Psoas muscle (tissue), 8 donors: Measurements from ENCODE around the gene ZNF554. TPM values are rescaled to one million over a fixed set of nuclear protein-coding genes. Genes with fewer than 3 reads are reported as not detected.
"Not testable (repeated sequence)": the region's sequence is repeated elsewhere in the genome, so short reads cannot be mapped to it uniquely, and the experiment has no call there.

Experiments used
- ATAC-seq, 4 donors: fragments of 200-7000 bp; cut with Tn5 transposase; one replicate each; pipeline ENCODE4 v1.9.1; 2020; ENCODE audit warnings: moderate library complexity in 3 of 4, mild to moderate bottlenecking in 2 of 4
- DNase-seq, 2 donors: peaks; one replicate each; pipeline ENCODE4 v3.0.0-alpha.2; 2020
- H3K27ac ChIP-seq: fragments of 200-600 bp; one replicate; pipeline ENCODE4 v1.8.0; 2022
- H3K27me3 ChIP-seq, 3 donors: fragments of 200-600 bp in 1 of 3; one replicate each; pipeline versions ENCODE4 v1.6.1 to v1.8.0; 2013 to 2022; ENCODE audit warnings: low read length in 2 of 3, mild to moderate bottlenecking in 2 of 3, moderate library complexity in 1 of 3; ENCODE audit not compliant: insufficient read depth in 3 of 3
- H3K36me3 ChIP-seq, 2 donors: fragments of 200-600 bp in 1 of 2; one replicate each; pipeline versions ENCODE4 v1.6.1 to v1.8.0; 2013 to 2022; ENCODE audit warnings: low read depth in 1 of 2, mild to moderate bottlenecking in 1 of 2, moderate library complexity in 1 of 2; ENCODE audit not compliant: insufficient read depth in 1 of 2
- H3K4me1 ChIP-seq: fragments of 200-600 bp; one replicate; pipeline ENCODE4 v1.8.0; 2022
- H3K4me3 ChIP-seq: fragments of 200-600 bp; one replicate; pipeline ENCODE4 v1.8.0; 2022; ENCODE audit warnings: mild to moderate bottlenecking
- H3K9me3 ChIP-seq: fragments of 200-600 bp; one replicate; pipeline ENCODE4 v1.8.0; 2022
- WGBS, 3 donors: extraction: QIAGEN DNeasy Blood & Tissue Kit; methylation state at CpG; one replicate each; pipeline versions ENCODE4 v1.1.6 to v1.1.7; 2013; 5-methylcytosine and 5-hydroxymethylcytosine counted together
- intact Hi-C, 2 donors: fragments of 100-400 bp; cut with DNase I; formaldehyde crosslinking; loops; one replicate each; pipeline versions ENCODE4 v1.11.0 to v1.14.2; 2022
- polyA plus RNA-seq, 3 donors: library from polyadenylated mRNA; stranded (reverse); fragments of 200-250 nt; gene quantifications; one replicate each; pipeline ENCODE4 v1.2.3, GENCODE V29; 2013
- total RNA-seq, 4 donors: library from RNA; stranded (reverse); fragmentation: NEBNext Ultra II Directional in 2 of 4; extraction: Animal tissue kit (Norgen Biotek cat#: 25700) in 2 of 4; gene quantifications; one replicate each; pipeline versions ENCODE4 v1.2.1 to v1.2.4, GENCODE V29; 2021 to 2023
- TF ChIP-seq, protein P1 (sequence below): fragments of 200-600 bp; IDR thresholded peaks from one replicate; pipeline ENCODE4 v1.8.0; 2022; ENCODE audit warnings: antibody characterized with exemption
- donor health status: healthy with polysubstance abuse.
- donor health status: DM: no; HTN: no; CAD: no; lungs with moderate emphysema.
- donor health status: Bipolar disorder and iron deficiency.
- donor health status: healthy.
- donor health status: DM: yes; HTN: yes; CAD: no.
- donor health status: DM: no; HTN: no; CAD: no.
- donor health status: DM: no; HTN: no; CAD: no.
- donor health status: DM: yes; HTN: yes; CAD: no.

The ZNF554 gene
- total and polyA plus RNA-seq, 7 donors = 1.8 to 6.5 (median 4.0) TPM

DNA sequence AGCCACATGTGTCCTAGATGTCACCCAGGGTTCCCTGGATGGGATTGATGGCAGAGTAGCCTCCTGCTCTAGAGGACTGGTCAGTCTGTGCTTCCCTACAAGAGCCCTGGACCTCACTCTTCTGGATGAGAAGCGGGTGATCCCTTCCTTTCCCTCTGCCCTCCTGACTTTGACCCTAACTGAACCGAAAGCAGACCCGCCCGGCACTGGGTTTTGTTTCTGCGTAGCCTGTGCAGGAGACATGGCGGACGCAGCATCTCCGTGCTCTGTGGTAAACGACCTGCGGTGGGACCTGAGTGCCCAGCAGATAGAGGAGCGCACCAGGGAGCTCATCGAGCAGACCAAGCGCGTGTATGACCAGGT is 29.5 kb upstream of the ZNF554 start:
- ATAC-seq = no peak
- TF ChIP-seq, protein P1, sequence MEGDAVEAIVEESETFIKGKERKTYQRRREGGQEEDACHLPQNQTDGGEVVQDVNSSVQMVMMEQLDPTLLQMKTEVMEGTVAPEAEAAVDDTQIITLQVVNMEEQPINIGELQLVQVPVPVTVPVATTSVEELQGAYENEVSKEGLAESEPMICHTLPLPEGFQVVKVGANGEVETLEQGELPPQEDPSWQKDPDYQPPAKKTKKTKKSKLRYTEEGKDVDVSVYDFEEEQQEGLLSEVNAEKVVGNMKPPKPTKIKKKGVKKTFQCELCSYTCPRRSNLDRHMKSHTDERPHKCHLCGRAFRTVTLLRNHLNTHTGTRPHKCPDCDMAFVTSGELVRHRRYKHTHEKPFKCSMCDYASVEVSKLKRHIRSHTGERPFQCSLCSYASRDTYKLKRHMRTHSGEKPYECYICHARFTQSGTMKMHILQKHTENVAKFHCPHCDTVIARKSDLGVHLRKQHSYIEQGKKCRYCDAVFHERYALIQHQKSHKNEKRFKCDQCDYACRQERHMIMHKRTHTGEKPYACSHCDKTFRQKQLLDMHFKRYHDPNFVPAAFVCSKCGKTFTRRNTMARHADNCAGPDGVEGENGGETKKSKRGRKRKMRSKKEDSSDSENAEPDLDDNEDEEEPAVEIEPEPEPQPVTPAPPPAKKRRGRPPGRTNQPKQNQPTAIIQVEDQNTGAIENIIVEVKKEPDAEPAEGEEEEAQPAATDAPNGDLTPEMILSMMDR = no peak
- 92 to 97% (median 97%) methylated on average over 14 of the region's 14 CpGs for WGBS, 3 donors
- peaks cover 9% of the 10 kb centered on the region for H3K4me1 ChIP-seq
- intact Hi-C loops = no loop called here
- H3K9me3 ChIP-seq = no peaks in the 10 kb centered on the region
- no peak for DNase-seq
- H3K36me3 ChIP-seq = peaks cover 0 to 26% of the 10 kb centered on the region in 2 donors
- no peaks in the 10 kb centered on the region for H3K27me3 ChIP-seq
- H3K4me3 ChIP-seq = no peak overlapping the region
- no peak overlapping the region for H3K27ac ChIP-seq

DNA sequence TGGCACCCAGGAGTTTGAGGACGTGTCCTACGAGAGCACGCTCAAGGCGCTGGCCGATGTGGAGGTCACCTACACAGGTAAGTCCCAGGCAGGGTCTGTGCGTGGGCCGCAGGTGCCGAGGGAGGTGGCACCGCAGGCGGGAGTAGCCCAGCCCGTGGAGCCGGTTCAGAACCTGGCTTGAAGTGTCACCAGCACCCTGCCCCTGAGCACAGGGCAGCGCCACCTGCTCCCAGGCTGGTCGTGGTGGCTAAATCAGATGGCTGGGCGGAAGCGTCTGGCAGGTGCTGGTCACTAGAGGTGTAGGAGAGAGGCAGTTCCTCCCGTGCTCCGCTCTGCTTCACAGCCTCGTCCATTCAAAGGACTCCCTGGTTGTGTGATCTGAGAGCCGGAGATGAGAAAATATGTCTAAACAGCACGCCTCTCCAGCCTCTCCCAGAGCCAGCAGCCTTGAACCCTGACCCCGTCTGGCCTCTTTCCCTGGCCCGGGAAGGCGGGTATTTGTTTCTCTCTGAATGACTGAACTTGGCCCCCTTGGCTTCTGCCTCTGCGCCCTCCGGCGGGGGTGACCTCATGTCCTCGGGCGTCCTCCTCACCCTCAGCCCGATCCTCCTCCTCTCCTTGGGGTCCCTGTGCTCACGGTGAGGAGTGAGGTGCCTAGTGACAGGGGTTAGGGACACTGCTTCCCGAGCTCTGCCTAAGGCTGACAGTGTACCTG is 29.0 kb upstream of the ZNF554 start:
- ATAC-seq = no peak
- Histone ChIP-seq H3K27ac (no peak overlapping the region), H3K9me3 (no peaks in the 10 kb centered on the region), H3K4me3 (no peak overlapping the region), H3K27me3 (no peaks in the 10 kb centered on the region), H3K36me3 (peaks cover 0 to 30% of the 10 kb centered on the region in 2 donors), H3K4me1 (peaks cover 9% of the 10 kb centered on the region)
- no peak for DNase-seq
- TF ChIP-seq, protein P1 = no peak
- WGBS, 3 donors = 92 to 94% (median 94%) methylated on average over 32 of the region's 32 CpGs
- intact Hi-C loops = no loop called here

DNA sequence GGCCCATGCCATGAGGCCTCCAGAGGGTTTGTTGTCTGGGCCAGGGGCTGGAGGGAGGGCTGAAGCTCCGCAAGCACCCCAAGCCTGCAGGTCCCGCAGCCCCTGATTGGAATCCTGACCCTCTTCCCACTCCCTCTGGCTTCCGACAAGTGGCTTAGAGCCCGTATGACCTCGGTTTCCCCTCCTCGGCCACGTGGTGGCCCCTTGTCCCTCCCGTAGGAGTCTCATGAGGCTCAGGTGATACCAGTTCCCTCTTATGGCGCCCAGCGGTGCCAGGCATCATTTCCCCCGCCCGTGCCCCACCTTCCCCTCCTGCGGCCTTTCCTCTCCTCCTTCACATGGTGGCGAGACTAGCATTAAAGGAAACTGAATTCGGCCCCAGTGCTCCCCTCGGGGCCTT is 28.2 kb upstream of the ZNF554 start:
- Histone ChIP-seq H3K27me3 (no peaks in the 10 kb centered on the region), H3K27ac (no peak overlapping the region), H3K36me3 (peaks cover 0 to 33% of the 10 kb centered on the region in 2 donors), H3K4me3 (no peak overlapping the region), H3K4me1 (peaks cover 2% of the 10 kb centered on the region), H3K9me3 (no peaks in the 10 kb centered on the region)
- intact Hi-C loops = no loop called here
- TF ChIP-seq, protein P1 = no peak
- DNase-seq (no peak), ATAC-seq (no peak)
- 92 to 94% (median 92%) methylated on average over 16 of the region's 16 CpGs for WGBS, 3 donors

DNA sequence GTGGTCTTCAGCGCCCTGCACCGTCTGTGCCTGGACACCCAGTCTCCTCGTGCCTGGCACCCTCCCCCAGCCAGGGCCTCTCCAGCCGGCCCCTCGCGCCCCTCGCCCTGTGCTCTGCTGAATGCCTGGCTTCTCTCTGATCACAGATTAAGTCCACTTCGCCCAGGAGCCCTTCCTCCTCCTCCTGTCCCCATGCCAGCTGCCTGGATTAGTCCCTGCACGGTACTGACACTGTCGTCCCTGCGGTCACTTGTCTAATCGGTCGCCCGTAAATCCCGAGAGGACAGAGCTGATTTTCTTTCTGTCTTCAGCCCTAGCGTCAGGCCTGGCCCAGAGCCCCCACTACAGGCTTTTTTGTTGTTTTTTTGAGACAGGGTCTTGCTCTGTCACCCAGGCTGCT is 27.8 kb upstream of the ZNF554 start:
- H3K36me3 ChIP-seq = peaks cover 0 to 33% of the 10 kb centered on the region in 2 donors
- WGBS, 3 donors = 82 to 85% (median 84%) methylated on average over 16 of the region's 16 CpGs

DNA sequence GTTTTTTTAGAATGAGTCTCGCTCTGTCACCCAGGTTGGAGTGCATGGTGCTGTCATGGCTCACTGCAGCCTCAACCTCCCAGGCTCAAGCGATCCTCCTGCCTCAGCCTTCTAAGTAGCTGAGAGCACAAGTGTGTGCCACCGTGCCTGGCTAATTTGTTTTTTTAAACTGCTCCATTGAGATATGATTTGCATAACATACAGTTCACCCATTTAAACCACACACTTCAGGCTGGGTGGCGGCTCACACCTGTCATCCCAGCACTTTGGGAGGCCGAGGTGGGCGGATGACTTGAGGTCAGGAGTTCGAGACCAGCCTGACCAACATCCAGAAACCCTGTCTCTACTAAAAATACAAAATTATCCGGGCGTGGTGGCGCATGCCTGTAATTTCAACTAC is 27.0 kb upstream of the ZNF554 start:
- peaks cover 3 to 40% of the 10 kb centered on the region in 2 donors for H3K36me3 ChIP-seq
- 92 to 97% (median 95%) methylated on average over 10 of the region's 10 CpGs for WGBS, 3 donors
- intact Hi-C loops = not testable (repeated sequence)

More for the DNA sequence above, 27.8 kb upstream of the ZNF554 start:
- Histone ChIP-seq H3K4me3 (no peak overlapping the region), H3K27me3 (no peaks in the 10 kb centered on the region), H3K9me3 (no peaks in the 10 kb centered on the region), H3K27ac (no peak overlapping the region), H3K4me1 (no peaks in the 10 kb centered on the region)
- ATAC-seq (no peak), DNase-seq (no peak)
- intact Hi-C loops = no loop called here
- TF ChIP-seq, protein P1 = no peak

More for the DNA sequence above, 27.0 kb upstream of the ZNF554 start:
- not testable (repeated sequence) for H3K4me1 ChIP-seq, DNase-seq, H3K27me3 ChIP-seq, H3K27ac ChIP-seq, ATAC-seq, H3K9me3 ChIP-seq, H3K4me3 ChIP-seq
